Ascending aorta (tissue), 2 donors: ENCODE results near the gene RGS3. TPM values are rescaled to one million over a fixed set of nuclear protein-coding genes. Genes with fewer than 3 reads are reported as not detected.

Experiments used
- DNase-seq, 2 donors: peaks; one replicate each; pipeline ENCODE4 v3.0.0-alpha.2; 2019; ENCODE audit warnings: low spot score in 2 of 2
- H3K27ac ChIP-seq, 2 donors: fragments of 200-600 bp; sonication (generic); one replicate each; pipeline ENCODE4 v1.5.1; 2016 to 2017; ENCODE audit warnings: mild to moderate bottlenecking in 1 of 2
- H3K27me3 ChIP-seq: fragments of 200-600 bp; sonication (generic); one replicate; pipeline ENCODE4 v1.5.1; 2017
- H3K36me3 ChIP-seq, 2 donors: fragments of 200-600 bp; sonication (generic); one replicate each; pipeline ENCODE4 v1.5.1; 2016
- H3K4me1 ChIP-seq, 2 donors: fragments of 200-600 bp; sonication (generic); one replicate each; pipeline ENCODE4 v1.5.1; 2016 to 2017; ENCODE audit warnings: mild to moderate bottlenecking in 1 of 2
- H3K4me3 ChIP-seq, 2 donors: fragments of 200-600 bp; sonication (generic); one replicate each; pipeline ENCODE4 v1.5.1; 2016 to 2017; ENCODE audit warnings: mild to moderate bottlenecking in 1 of 2
- H3K9me3 ChIP-seq, 2 donors: fragments of 200-600 bp; sonication (generic); one replicate each; pipeline ENCODE4 v1.5.1; 2016
- intact Hi-C: fragments of 100-400 bp; cut with DNase I; formaldehyde crosslinking; loops from one replicate; pipeline ENCODE4 v1.15.1; 2023
- total RNA-seq: library from RNA; depleted of rRNA; stranded (reverse); fragments of >200 nt; gene quantifications from one replicate; pipeline ENCODE4 v1.1.0, GENCODE V29; 2016
- TF ChIP-seq, protein P1 (sequence below), 3 experiments: fragments of 200-600 bp in 2 of 3; fragments of 450-650 bp in 1 of 3; sonication (generic) in 2 of 3; IDR thresholded peaks; one replicate each; pipeline ENCODE4 v1.5.1; 2016 to 2019; ENCODE audit warnings: antibody characterized with exemption in 3 of 3, mild to moderate bottlenecking in 1 of 3, moderate library complexity in 1 of 3

RGS3 gene
- total RNA-seq, 1 donor from 2014 or later = 125 TPM

DNA sequence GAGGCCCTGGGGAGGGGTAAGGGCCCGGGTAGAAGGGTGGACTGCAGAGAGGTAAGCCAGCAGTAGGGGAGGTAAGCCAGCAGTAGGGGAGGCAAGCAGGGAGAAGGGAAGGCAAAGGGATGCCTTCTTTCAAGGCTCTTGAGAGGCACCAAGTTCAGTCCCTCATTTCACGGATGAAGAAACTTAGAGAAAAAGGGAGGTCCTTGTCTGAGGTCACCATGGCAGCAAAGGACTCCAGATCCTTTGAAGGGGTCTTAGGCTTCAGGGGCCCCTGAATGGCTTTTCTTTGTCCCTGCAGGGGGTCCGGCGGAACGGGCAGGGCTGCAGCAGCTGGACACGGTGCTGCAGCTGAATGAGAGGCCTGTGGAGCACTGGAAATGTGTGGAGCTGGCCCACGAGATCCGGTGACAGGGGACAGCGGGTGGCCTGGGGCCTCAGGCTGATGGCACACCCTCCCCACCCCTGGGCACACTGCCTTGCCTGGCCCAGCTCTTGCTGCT lies 42.6 kb downstream of the RGS3 start:
- DNase-seq = no peak
- intact Hi-C loops = no loop called here
- TF ChIP-seq, protein P1, sequence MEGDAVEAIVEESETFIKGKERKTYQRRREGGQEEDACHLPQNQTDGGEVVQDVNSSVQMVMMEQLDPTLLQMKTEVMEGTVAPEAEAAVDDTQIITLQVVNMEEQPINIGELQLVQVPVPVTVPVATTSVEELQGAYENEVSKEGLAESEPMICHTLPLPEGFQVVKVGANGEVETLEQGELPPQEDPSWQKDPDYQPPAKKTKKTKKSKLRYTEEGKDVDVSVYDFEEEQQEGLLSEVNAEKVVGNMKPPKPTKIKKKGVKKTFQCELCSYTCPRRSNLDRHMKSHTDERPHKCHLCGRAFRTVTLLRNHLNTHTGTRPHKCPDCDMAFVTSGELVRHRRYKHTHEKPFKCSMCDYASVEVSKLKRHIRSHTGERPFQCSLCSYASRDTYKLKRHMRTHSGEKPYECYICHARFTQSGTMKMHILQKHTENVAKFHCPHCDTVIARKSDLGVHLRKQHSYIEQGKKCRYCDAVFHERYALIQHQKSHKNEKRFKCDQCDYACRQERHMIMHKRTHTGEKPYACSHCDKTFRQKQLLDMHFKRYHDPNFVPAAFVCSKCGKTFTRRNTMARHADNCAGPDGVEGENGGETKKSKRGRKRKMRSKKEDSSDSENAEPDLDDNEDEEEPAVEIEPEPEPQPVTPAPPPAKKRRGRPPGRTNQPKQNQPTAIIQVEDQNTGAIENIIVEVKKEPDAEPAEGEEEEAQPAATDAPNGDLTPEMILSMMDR (IDR thresholded peaks at IDR 0.05) = no peak
- no peak overlapping the region for H3K4me3 ChIP-seq
- H3K9me3 ChIP-seq = no peaks in the 10 kb centered on the region
- no peaks in the 10 kb centered on the region for H3K27me3 ChIP-seq
- H3K4me1 ChIP-seq = peaks cover 16 to 46% of the 10 kb centered on the region in 2 donors
- peaks cover 10 to 14% of the 10 kb centered on the region in 2 donors for H3K36me3 ChIP-seq
- peak overlapping the region; percentile 90 to 96 for H3K27ac ChIP-seq

DNA sequence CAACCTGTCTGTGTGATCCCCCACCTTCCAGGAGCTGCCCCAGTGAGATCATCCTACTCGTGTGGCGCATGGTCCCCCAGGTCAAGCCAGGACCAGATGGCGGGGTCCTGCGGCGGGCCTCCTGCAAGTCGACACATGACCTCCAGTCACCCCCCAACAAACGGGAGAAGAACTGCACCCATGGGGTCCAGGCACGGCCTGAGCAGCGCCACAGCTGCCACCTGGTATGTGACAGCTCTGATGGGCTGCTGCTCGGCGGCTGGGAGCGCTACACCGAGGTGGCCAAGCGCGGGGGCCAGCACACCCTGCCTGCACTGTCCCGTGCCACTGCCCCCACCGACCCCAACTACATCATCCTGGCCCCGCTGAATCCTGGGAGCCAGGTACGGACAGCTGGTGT lies 43.7 kb downstream of the RGS3 start:
- peaks cover 10 to 14% of the 10 kb centered on the region in 2 donors for H3K36me3 ChIP-seq

DNA sequence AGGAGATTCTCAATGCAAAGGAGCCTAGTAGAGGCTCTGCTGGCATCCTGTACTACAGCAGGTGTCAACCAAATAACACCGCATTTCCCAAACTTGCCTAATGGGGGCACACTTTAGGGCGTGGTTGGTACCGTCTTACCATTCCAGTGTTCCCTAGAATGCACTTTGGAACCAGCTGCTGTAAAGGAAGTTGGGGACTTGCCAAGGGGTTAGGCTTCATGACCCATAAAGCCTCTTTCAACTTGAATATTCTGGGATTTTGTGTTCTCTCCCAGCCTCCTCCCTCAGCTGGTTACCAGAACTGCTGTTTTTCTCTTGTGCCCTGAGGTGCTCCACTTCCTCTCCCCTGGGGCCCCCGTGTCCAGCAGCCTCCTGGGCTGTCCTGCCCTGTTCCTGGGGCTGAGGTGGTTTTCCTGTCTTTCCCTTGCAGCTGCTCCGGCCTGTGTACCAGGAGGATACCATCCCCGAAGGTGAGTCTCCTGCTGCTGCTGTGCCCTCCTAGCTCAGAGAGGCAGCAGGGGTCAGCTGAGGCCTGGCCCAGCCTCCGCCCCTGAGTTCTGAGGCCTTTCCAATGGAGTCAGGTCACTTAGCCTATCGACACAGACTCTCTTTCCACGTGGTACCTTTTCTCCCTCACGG lies 44.7 kb downstream of the RGS3 start:
- no peak for DNase-seq
- Histone ChIP-seq H3K4me3 (no peak overlapping the region), H3K9me3 (no peaks in the 10 kb centered on the region), H3K36me3 (peaks cover 10 to 14% of the 10 kb centered on the region in 2 donors), H3K27ac (peak overlapping the region; percentile 73 to 80), H3K4me1 (peaks cover 15 to 47% of the 10 kb centered on the region in 2 donors), H3K27me3 (no peaks in the 10 kb centered on the region)
- intact Hi-C loops = no loop called here
- TF ChIP-seq, protein P1 (IDR thresholded peaks at IDR 0.05) = no peak

More for the DNA sequence above, 43.7 kb downstream of the RGS3 start:
- Histone ChIP-seq H3K27ac (peak overlapping the region; percentile 90 to 96), H3K4me3 (no peak overlapping the region), H3K4me1 (peaks cover 16 to 51% of the 10 kb centered on the region in 2 donors), H3K27me3 (no peaks in the 10 kb centered on the region), H3K9me3 (no peaks in the 10 kb centered on the region)
- no peak for DNase-seq
- TF ChIP-seq, protein P1 (IDR thresholded peaks at IDR 0.05) = no peak
- intact Hi-C loops = no loop called here

DNA sequence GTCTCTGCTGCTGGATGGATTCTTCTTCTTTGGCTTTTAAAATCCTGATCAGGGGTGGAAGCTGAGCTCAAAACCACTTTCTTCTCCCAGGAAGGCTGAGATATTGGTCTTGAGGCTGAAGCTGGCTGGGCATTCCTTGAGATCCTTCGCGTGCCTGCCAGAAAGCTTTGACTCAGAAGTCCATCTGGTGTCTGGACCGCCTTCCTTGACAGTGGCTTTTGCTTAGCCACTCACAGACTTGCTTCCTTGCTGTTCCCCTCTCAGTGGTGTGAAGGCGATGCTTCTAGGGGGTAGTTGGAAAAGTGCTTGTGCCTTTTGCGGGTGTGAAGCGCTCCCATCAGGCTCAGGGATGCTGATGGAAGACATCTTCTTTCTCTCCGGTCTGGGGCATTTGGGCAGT lies 45.9 kb downstream of the RGS3 start:
- DNase-seq = peak in 1 of 2 donors; percentile 79
- intact Hi-C loops = no loop called here
- no peak overlapping the region for H3K4me3 ChIP-seq
- H3K27ac ChIP-seq = peak overlapping the region; percentile 73 to 80
- TF ChIP-seq, protein P1 (IDR thresholded peaks at IDR 0.05) = no peak
- peaks cover 16 to 20% of the 10 kb centered on the region in 2 donors for H3K36me3 ChIP-seq
- H3K4me1 ChIP-seq = peaks cover 4 to 36% of the 10 kb centered on the region in 2 donors
- no peaks in the 10 kb centered on the region for H3K9me3 ChIP-seq
- H3K27me3 ChIP-seq = no peaks in the 10 kb centered on the region

DNA sequence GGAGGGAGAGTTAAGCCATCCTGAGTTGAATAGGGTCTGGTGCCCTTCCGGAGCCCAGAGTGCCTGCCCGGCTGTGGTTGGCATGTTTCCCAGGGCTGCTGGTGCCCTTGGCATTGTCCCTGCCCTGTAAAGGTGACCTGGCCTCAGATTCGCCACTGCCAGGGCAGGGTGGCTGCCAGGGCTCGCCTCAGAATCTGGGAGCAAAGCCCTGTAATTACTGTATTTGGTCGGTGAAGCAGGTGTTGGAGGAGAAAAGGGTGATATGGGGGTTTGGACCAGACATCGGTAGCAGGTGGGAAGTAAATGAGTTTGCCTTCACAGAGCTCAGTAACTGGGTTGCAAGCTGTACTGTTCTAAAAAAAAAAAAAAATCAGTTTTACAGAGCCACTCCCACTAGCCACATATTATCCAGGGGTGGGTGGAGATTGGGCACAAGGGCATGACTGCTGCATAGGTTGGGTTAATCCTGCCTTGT lies 47.6 kb downstream of the RGS3 start:
- intact Hi-C loops = no loop called here
- Histone ChIP-seq H3K4me1 (peaks cover 4 to 28% of the 10 kb centered on the region in 2 donors), H3K9me3 (no peaks in the 10 kb centered on the region), H3K36me3 (peaks cover 24 to 33% of the 10 kb centered on the region in 2 donors), H3K4me3 (no peak overlapping the region), H3K27me3 (no peaks in the 10 kb centered on the region), H3K27ac (peak overlapping the region; percentile 73 to 80)
- DNase-seq = no peak
- TF ChIP-seq, protein P1 (IDR thresholded peaks at IDR 0.05) = no peak
